ENCODE data around the gene CNDP1.

Gene CNDP1

GRCh38 chr18:74509856-74510769 lies 24.2 kb upstream of the CNDP1 start:
- Histone ChIP-seq H3K4me1 (ENCODE audit: insufficient read depth, low read length) (no peaks in the 10 kb centered on the region), H3K9me3 (ENCODE audit: low read length) (no peaks in the 10 kb centered on the region), H3K4me3 (ENCODE audit: low read length) (no peak overlapping the region), H3K36me3 (ENCODE audit: insufficient read depth, low read length) (peaks cover 82% of the 10 kb centered on the region), H2AFZ (ENCODE audit: low read depth, low read length) (no peak overlapping the region), H3K27me3 (ENCODE audit: insufficient read depth, low read length) (no peaks in the 10 kb centered on the region)

GRCh38 chr18:74510770-74511095 lies 23.6 kb upstream of the CNDP1 start:
- H3K4me1 ChIP-seq (ENCODE audit: insufficient read depth, low read length) = no peaks in the 10 kb centered on the region
- no peak overlapping the region for H3K4me3 ChIP-seq (ENCODE audit: low read length)
- peaks cover 83% of the 10 kb centered on the region for H3K36me3 ChIP-seq (ENCODE audit: insufficient read depth, low read length)
- H3K9me3 ChIP-seq (ENCODE audit: low read length) = no peaks in the 10 kb centered on the region
- H3K27me3 ChIP-seq (ENCODE audit: insufficient read depth, low read length) = no peaks in the 10 kb centered on the region
- H2AFZ ChIP-seq (ENCODE audit: low read depth, low read length) = no peak overlapping the region

DNA sequence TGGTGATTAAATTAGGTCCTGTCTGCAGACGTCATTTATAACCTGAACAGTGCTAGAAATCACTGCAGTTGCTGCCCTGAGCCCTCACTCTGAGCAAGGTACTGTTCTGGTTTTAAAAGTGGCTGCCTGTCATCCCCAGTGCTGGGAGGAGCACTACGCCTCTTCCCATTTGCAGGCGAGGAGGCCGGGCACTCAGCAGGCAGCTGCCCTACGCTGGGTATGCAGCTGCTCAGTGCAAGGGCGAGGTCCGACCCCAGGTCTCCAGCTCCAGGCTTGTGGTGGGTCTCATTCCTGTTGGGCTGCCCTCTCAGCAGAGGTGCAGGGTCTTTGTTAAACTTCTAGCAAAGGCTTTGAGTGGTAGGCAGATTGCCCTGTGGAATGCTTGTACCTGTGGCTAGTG lies 22.5 kb upstream of the CNDP1 start:
- Histone ChIP-seq H3K36me3 (ENCODE audit: insufficient read depth, low read length) (peaks cover 91% of the 10 kb centered on the region), H3K27me3 (ENCODE audit: insufficient read depth, low read length) (no peaks in the 10 kb centered on the region), H3K9me3 (ENCODE audit: low read length) (no peaks in the 10 kb centered on the region), H2AFZ (ENCODE audit: low read depth, low read length) (no peak overlapping the region), H3K4me3 (ENCODE audit: low read length) (no peak overlapping the region), H3K4me1 (ENCODE audit: insufficient read depth, low read length) (no peaks in the 10 kb centered on the region)

DNA sequence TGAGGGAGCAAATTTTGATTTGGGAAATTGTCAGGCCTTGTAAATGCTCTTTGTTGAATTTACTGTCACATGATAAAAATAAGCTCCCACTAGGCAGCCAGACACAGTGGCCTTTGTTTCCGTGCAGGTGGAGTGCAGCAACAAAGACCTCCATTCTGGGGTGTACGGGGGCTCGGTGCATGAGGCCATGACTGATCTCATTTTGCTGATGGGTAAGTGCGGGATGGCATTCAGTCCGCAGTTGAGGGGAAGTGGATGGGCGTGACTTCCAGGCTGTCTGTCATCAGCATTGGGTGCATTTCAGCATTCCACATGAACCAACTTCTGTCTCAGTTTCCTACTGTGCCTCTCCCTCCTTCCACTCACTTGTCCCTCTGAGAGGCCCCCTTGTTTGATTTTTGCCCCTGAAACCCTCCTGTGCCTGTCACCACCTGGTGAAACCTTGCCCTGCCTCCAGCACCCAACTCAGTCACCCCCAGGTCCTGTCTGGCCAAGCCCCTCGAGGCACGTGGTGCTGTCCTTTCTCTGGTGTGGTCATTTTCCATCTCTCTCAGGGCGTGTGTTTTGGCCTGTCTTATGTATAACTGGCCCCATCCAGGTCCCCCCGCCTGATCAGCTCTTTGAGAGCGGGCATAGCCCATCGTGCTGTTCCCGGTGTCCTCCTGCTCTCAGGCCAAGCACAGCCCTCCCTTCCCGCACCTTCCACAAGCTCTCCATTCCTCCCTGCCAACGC lies 21.8 kb upstream of the CNDP1 start:
- peaks cover 2% of the 10 kb centered on the region for H3K9me3 ChIP-seq (ENCODE audit: low read length)
- peaks cover 90% of the 10 kb centered on the region for H3K36me3 ChIP-seq (ENCODE audit: insufficient read depth, low read length)
- H3K4me3 ChIP-seq (ENCODE audit: low read length) = no peak overlapping the region

DNA sequence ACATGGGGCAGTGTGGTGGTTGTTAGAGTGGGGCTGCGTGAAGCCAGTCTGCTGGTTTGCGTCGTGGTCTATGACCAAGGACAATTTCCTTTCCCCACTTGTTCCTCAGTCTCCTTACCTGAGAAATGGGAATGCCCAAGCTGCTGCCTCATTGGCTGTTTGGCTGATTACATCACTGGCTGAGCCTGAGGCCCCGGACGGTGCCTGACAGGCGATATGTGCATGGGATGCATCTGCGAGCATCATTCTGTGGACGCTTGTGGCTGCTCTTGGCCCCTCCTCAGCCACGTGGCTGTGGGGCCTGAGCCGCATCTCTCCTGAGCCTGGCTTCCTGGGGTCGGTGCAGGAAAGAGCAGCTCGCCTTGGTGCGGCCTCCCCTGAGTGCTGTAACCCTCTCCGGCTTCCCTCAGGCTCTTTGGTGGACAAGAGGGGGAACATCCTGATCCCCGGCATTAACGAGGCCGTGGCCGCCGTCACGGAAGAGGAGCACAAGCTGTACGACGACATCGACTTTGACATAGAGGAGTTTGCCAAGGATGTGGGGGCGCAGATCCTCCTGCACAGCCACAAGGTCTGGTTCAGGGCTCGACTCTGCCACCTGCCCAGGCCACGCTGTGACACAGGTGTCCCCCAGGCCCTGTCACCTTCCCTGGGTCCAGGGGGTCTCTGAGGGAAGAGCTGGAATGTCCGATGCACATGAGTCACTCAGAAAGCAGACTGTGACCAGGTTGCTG lies 21.0 kb upstream of the CNDP1 start:
- peaks cover 85% of the 10 kb centered on the region for H3K36me3 ChIP-seq (ENCODE audit: insufficient read depth, low read length)

More for the DNA sequence above, 21.8 kb upstream of the CNDP1 start:
- Histone ChIP-seq H2AFZ (ENCODE audit: low read depth, low read length) (no peak overlapping the region), H3K27me3 (ENCODE audit: insufficient read depth, low read length) (no peaks in the 10 kb centered on the region), H3K4me1 (ENCODE audit: insufficient read depth, low read length) (no peaks in the 10 kb centered on the region)

GRCh38 chr18:74513883-74514205 lies 20.5 kb upstream of the CNDP1 start:
- Histone ChIP-seq H3K4me1 (ENCODE audit: insufficient read depth, low read length) (no peaks in the 10 kb centered on the region), H3K27me3 (ENCODE audit: insufficient read depth, low read length) (no peaks in the 10 kb centered on the region), H2AFZ (ENCODE audit: low read depth, low read length) (no peak overlapping the region), H3K4me3 (ENCODE audit: low read length) (no peak overlapping the region), H3K9me3 (ENCODE audit: low read length) (peaks cover 2% of the 10 kb centered on the region), H3K36me3 (ENCODE audit: insufficient read depth, low read length) (peaks cover 83% of the 10 kb centered on the region)

More for the DNA sequence above, 21.0 kb upstream of the CNDP1 start:
- peaks cover 2% of the 10 kb centered on the region for H3K9me3 ChIP-seq (ENCODE audit: low read length)
- no peak overlapping the region for H2AFZ ChIP-seq (ENCODE audit: low read depth, low read length)
- no peak overlapping the region for H3K4me3 ChIP-seq (ENCODE audit: low read length)
- no peaks in the 10 kb centered on the region for H3K4me1 ChIP-seq (ENCODE audit: insufficient read depth, low read length)
- no peaks in the 10 kb centered on the region for H3K27me3 ChIP-seq (ENCODE audit: insufficient read depth, low read length)

DNA sequence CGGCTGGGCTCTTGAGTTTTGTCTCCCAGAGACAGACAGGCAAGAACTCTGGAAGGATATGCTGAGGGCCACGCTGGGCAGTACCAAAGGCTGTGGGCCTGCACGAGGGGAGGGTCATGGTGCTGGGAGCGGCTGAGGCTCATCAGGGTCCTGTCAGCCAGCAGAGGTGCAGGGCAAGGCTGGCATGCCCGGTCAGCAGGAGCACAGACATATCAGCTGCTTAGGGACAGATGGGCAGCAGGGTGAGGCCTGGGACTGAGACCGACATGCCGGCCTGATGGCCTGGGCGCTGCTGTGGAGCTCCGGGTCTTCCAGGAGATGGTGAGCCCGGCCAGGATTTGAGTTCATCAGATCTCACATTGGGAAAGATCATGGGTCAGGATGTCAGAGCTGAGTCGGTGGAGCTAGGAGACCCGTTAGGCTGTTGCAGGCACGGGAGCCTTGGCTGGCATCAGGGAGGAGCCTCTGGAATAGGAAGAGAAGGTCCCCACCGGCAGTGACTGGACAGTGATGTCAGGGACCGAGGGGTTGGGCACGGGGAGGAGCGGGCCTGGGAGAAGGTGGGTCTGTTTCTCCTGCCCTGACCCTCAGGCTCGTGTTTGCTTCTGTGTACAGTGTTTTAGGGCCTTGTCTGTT lies 19.3 kb upstream of the CNDP1 start:
- Histone ChIP-seq H2AFZ (ENCODE audit: low read depth, low read length) (no peak overlapping the region), H3K36me3 (ENCODE audit: insufficient read depth, low read length) (peaks cover 84% of the 10 kb centered on the region), H3K27me3 (ENCODE audit: insufficient read depth, low read length) (no peaks in the 10 kb centered on the region), H3K4me1 (ENCODE audit: insufficient read depth, low read length) (no peaks in the 10 kb centered on the region), H3K4me3 (ENCODE audit: low read length) (no peak overlapping the region), H3K9me3 (ENCODE audit: low read length) (peaks cover 4% of the 10 kb centered on the region)

DNA sequence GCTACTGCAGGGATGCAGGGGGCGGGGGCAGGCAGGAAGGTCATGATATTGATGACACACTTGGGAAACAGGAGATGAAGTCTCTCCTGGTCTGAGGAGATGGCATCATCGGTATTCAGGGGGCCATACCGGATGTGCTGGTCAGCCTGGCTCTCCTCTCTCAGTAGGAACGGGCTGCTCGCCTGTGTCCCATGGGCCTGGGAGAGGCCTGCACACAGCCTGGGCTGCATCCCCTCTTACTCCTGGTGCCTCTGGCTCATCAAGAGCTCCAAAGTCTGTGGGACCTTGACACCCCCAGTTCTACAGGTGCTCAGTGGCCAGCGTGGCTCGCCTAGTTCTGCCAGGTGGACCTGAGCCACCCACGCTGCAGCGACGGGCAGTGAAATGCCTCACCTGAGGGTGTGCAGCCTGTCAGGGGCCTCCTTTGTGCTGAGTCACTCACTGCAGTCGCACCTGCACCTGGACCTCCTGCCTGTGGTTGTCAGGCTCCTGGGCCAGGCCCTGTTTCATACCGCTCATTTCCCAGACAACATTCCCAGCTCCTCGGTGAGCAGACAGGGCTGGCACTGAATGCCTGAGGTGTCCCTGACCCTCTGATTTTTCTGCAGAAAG lies 18.6 kb upstream of the CNDP1 start:
- Histone ChIP-seq H3K9me3 (ENCODE audit: low read length) (peaks cover 9% of the 10 kb centered on the region), H3K4me1 (ENCODE audit: insufficient read depth, low read length) (no peaks in the 10 kb centered on the region), H3K36me3 (ENCODE audit: insufficient read depth, low read length) (peaks cover 83% of the 10 kb centered on the region), H2AFZ (ENCODE audit: low read depth, low read length) (no peak overlapping the region), H3K4me3 (ENCODE audit: low read length) (no peak overlapping the region), H3K27me3 (ENCODE audit: insufficient read depth, low read length) (no peaks in the 10 kb centered on the region)

- Histone ChIP-seq H3K4me3 (ENCODE audit: low read length) (no peak overlapping the region), H3K27me3 (ENCODE audit: insufficient read depth, low read length) (no peaks in the 10 kb centered on the region), H3K36me3 (ENCODE audit: insufficient read depth, low read length) (peaks cover 78% of the 10 kb centered on the region), H3K4me1 (ENCODE audit: insufficient read depth, low read length) (no peaks in the 10 kb centered on the region), H2AFZ (ENCODE audit: low read depth, low read length) (no peak overlapping the region), H3K9me3 (ENCODE audit: low read length) (peaks cover 9% of the 10 kb centered on the region)
These were observed 17.7 kb upstream of the CNDP1 start for GRCh38 chr18:74516271-74517235.

- Histone ChIP-seq H3K4me1 (ENCODE audit: insufficient read depth, low read length) (no peaks in the 10 kb centered on the region), H3K27me3 (ENCODE audit: insufficient read depth, low read length) (no peaks in the 10 kb centered on the region), H3K9me3 (ENCODE audit: low read length) (peaks cover 9% of the 10 kb centered on the region), H2AFZ (ENCODE audit: low read depth, low read length) (no peak overlapping the region), H3K4me3 (ENCODE audit: low read length) (no peak overlapping the region), H3K36me3 (ENCODE audit: insufficient read depth, low read length) (peaks cover 71% of the 10 kb centered on the region)
These were observed 17.1 kb upstream of the CNDP1 start for GRCh38 chr18:74517236-74517630.

GRCh38 chr18:74518456-74519295 lies 15.6 kb upstream of the CNDP1 start:
- Histone ChIP-seq H3K9me3 (ENCODE audit: low read length) (peaks cover 9% of the 10 kb centered on the region), H3K4me3 (ENCODE audit: low read length) (no peak overlapping the region), H3K4me1 (ENCODE audit: insufficient read depth, low read length) (no peaks in the 10 kb centered on the region), H2AFZ (ENCODE audit: low read depth, low read length) (no peak overlapping the region), H3K27me3 (ENCODE audit: insufficient read depth, low read length) (no peaks in the 10 kb centered on the region), H3K36me3 (ENCODE audit: insufficient read depth, low read length) (peaks cover 60% of the 10 kb centered on the region)
